ENCODE data around the gene RCAN2.

Gene RCAN2

DNA sequence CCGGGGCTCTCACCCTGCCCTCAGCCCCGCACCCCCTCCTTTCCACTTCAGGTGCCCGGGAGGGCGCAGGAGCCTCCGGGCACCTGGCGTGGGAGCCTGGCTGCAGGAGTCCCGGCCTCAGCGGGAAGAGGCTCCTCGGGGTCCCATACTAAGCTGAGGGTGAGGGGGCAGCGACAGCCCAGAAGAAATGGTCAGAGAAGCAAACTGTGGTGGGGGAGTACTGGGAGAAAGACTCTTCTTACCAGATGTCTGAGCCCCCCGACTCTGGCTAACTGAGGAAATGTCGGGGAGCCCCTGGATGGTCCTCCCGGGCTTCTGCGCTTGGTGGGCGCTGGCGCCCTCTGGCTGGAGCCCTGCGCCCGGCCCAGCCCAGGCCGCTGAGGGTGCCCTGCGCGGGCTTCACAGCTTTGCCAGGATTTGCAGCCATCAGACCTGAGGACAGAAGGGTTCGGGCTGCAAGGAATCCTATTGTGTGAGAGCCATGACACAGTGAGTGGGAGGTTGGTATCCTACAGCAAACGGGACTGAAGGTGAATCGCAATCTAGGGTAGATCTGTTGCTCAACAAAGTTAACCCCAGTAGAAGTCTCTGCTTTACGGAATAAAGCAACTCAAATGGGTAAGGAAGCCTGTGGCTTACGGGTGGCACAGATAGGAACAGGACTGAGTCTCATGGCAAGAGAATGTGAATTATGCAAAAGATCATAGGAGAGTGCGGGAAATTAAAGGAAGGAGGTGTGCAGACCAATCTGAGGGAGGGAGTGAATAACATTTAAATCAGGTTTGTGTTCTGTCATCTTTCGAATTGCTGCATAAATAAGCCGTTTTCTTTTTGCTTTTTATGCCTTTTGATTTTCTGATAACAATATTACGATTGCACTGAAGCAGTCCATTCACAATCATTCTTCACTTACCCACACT is 639 bp upstream of the RCAN2 start:
- peak; percentile 55 for DNase-seq

DNA sequence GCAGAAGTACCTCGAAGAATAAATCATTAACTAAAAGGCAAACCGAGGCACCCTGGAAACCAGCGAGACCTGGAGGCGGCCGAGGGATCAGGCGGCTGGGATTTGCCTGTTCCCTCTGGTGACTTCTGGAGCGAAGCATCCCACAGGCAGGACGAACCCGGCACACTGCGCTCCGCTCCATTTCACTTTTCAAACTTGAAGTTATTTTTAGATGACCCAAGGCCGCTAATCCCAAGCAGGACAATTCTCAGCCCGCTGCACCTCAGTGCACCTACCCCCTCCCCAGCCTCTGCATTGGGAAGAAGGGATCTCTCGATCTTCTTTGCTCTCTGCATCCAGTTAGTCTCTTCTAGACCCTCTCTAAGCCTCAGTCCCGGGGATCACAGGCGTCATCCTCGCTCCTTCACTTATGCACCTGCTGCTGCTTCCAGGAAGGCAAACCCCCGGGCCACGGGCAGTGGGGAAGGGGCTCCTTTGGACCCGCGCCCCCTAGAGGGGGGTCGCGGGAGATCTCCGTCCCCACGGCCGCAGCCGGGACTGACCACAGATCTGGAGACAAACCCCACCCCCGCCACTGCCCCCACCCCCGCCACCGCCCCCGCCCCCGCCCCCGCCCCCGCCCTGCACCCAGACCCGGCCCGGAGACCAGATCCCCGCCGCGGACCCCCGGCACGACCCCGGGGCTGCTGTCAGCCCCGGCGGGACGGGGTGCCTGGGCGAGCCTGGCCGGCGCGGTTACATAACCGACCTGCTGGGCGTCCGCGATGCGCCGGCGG is 636 bp downstream of the RCAN2 start:
- DNase-seq, result peak; percentile 53

DNA sequence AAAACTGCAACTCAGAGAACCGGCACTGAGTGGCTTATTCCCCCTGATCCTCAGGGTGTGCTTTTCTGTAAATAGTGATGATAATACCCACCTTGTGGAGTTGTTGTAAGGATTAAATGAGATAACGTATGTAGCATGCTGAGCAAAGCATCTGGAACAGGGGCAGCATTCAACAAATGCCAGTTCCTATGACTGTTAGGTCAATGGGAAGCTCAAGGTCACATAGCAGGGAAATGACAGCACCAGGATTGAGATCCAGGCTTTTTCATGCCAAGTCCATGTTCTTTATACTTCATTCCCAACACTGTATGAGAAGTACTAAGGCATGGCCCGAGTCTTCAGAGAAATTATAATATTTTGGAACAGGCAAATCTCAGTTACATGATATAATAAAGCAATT is 5.1 kb downstream of the RCAN2 start:
- DNase-seq, result no peak

GRCh38 chr6:46484081-46484820 is 7.0 kb downstream of the RCAN2 start:
- no peak for DNase-seq

DNA sequence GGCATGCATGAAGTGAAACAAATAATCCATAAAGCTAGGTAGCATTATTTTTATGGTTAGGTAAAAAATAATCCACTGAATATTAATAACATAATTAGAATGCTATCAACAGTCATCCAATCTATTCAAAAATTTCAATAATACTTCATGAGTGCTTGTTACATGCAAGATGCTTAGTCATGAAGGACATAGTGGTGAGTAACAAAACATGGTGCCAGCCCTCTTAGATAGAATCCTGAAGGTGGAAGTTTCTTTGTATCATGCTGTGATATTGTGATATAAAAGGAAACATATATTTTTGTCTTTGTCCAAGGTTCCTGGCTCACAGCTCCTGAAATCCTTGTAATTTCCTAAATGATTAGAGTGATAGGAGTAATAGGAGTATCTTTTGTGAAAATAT is 14.9 kb downstream of the RCAN2 start:
- DNase-seq, result no peak

GRCh38 chr6:46473881-46474280 is 17.4 kb downstream of the RCAN2 start:
- DNase-seq, result no peak

DNA sequence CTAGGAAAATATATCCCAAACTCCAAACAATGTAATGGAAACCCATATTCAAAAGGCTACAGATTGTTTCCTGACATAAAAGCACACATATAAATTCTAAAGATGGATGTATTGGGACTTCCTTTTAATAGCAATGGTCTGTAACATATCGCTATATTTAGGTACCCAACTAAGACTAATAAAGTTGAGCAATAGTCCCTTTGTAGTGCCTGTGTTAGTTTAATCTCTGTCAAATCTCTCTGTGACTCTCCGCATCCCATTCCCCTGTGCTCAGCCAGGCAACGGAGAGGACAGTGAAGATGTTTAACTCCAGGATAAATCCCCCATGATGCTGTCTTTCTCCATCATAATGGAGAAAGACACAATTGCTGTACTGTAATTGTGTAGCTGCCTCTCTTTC is 19.0 kb downstream of the RCAN2 start:
- DNase-seq, result no peak

GRCh38 chr6:46469021-46469420 is 22.2 kb downstream of the RCAN2 start:
- no peak for DNase-seq

DNA sequence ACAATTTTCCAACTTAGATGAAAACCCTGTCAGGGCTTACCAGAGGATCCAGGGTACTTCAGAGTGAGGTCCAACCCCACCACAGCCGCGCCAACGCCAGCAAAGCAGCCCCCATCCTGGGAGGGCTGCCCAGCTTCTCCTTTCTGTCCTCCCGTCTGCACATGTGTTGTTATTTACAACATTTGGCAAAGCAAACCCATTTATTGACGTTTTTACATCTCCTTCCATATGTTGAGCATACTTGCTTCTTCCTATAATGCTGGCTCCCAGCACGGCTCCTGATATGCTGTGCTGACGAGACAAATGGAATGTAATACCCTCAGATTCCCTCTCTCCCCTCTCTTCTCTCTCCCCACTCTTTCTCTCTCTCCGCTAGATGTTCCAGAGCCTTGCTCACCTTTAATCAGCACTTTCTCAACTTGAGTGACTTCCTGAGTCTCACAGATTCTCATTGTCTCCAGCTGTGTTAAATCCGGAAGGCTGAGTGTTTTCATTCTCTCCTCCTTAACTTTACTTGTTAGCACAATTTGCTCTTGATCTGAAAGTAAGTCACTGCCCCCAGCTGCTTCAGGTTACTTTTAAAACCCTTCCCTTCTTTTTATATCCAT is 22.7 kb downstream of the RCAN2 start:
- no peak for DNase-seq

DNA sequence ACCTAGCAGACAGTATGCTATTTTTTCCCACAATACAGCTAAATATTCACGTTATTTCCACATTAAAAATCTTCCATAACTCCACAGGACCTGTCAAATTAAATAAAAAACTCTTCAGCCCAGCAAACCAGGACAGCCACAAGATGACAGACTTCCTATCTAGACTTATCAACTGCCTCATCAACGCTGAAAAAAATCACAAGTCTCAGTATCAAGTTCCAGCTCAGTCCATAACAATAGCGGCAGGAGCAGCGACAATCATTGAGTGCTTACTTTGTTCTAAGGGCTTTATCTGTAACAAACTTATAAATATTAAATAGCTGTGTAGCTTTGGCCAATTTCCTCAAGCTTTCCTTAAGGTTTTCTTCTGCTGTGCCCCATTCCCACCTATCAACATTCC is 24.7 kb downstream of the RCAN2 start:
- DNase-seq, result no peak

DNA sequence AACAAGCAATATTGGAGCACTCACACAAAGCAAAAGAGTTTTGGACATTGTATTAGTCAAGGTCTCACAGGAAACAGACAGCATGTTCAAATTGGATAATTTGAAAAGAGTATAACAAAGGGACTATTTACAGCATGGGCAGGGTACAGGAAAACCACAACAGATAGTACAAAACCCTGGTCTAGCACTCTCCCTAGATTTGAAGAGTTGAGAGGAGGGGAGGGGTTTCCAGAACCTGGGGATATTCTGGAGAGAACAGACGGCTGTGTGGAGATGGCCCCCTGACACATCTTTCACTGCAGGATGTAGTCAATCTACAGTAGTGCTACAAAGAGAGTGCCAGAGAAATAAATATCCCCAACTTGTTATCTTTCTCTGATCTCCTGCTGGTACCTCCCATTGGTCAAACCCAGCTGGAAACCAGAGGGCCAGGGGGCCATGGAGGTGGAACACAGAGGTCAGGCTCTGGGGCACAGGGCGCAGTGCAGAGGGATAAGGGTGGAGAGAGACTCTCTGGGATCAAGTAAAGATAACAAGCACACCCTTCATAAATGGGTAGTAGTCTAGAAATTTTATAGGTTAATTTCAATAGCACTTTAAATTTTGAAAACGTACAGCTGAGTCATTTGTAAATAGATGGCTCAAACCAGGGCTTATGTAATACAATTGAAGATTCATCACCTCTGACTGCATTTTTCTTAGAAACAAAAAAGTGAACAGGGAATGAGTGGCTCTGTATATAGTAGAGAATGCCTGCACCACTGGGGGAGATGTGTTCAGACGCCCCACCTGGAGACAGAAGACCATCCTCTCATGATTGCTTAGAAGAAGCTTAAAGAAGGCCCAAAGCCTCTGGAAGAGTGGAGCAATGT is 25.7 kb downstream of the RCAN2 start:
- DNase-seq, result peak; percentile 58

DNA sequence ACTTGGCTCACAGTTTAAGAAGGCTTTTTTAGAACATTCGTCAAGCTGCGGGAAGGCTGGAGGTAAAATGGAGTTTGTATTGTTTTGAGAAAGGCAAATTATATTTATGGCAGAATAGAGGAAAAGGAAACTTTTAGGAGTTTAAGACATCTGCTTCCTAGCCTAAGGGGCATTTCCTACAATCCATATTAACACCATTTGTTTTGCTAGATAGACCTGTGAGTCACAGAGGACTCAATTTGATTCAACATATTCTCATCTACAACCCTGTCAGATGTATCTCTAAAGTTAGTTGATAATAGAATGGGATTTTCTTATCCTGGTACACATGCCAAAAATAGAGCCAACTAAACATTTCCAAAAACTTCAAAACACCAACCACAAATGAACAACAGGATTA is 35.0 kb downstream of the RCAN2 start:
- DNase-seq, result no peak

DNA sequence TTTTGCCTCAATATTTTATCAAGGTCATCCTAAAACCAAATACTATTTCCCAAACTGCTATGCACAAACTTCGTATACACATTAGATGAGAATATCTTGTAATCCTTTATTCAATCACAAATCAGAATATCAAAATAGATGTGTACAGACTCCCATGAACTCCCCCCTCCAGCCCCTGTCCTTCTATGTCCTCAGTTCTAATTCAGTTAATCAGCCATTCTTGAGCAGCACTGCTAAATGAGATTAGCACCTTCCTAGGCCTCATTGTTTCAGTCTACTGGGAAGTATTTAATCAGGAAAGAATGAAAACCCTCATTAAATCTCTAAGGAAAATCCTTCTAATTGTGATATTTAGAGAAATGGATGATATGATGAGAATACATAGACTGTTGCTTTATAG is 36.6 kb downstream of the RCAN2 start:
- DNase-seq, result no peak

- no peak for DNase-seq
These were observed 37.4 kb downstream of the RCAN2 start for GRCh38 chr6:46453741-46454316.

GRCh38 chr6:46453216-46453615 is 38.0 kb downstream of the RCAN2 start:
- no peak for DNase-seq

DNA sequence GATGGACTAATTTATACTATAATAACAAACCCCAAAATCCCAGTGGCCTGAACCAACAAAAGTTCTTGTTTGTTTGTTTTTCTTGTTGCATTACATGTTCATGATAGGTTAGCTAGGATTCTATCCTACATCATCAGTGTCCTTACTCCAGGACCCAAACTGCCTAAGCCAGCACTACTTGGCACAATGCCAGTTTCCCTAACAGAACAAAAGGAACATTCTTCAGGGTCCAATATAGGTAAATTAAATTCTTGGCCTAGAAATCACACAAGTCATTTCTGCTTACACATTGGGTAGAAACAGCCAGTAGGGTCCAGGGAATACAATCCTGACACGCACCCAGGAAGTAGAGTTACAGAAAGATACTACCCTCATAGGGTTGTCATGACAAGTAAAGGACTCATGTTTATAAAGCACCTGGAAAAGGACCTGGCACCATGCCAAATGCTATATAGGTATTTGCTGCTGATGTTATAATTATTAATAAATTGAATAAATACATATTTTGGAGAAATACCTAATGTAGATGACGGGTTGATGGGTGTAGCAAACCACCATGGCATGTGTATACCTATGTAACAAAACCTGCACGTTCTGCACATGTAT is 38.8 kb downstream of the RCAN2 start:
- no peak for DNase-seq

- no peak for DNase-seq
These were observed 39.9 kb downstream of the RCAN2 start for GRCh38 chr6:46451343-46451742.

GRCh38 chr6:46444772-46445454 is 46.3 kb downstream of the RCAN2 start:
- DNase-seq, result no peak

DNA sequence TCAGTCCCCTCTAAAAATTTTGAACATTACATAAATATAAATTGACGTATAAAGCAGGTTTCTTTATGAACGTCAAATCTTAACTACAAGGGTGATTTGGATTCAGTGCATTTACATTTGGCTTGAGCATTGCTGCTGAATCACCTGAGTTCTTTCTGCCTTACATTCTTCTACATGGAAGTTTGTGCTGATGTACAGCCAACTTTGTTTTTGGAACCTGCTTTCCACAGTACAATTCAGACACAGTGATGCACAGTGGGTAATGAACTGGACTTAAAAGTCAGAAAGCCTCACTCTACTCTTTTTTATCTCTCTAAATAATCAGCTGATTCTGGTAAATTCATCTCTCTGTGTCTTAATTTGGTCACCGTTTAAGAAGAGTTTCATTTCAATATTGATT is 47.6 kb downstream of the RCAN2 start:
- no peak for DNase-seq

- DNase-seq, result no peak
These were observed 50.6 kb downstream of the RCAN2 start for GRCh38 chr6:46440641-46441040.

DNA sequence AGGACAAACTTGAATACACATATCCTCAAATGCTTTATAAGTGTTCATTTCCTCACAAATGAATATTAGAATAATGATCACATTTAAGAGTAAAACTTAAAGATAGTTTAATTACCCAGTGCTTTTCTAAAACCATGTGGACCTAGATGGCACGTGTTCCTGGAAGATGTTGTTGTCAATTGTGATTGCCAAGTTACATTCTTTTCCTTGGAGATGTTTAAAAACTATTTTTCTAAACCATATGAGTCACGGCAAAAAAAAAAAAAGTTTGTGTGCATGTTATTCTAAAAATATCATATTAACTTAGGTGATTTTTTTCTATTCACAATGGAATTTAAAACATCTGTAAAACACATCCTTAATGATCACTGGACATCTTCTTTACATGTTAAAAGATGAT is 51.1 kb downstream of the RCAN2 start:
- DNase-seq, result no peak

Measured in hematopoietic multipotent progenitor cell treated with erythropoietin and hydrocortisone succinate and interleukin-3 and kit ligand, for 4 days (in vitro differentiated cells).